Endothelial cell of umbilical vein (primary cell): Measurements from ENCODE around the gene SMC3. TPM values are rescaled to one million over a fixed set of nuclear protein-coding genes. Genes with fewer than 3 reads are reported as not detected.

Source experiments
- BruUV-seq: library from RNA; stranded (reverse); fragments of 400-500 nt; replicated peaks from 2 replicates; lab custom pipeline; 2021; lab: Mats Ljungman, UMichigan
- CTCF ChIA-PET: fragments of 300-600, 350-600 bp; sonication (Branson Sonifier 250); formaldehyde crosslinking; loops from one replicate; lab custom pipeline; 2021; ENCODE audit warnings: antibody characterized with exemption, inconsistent platforms; lab: Charles Lee
- POLR2A ChIA-PET: fragments of 300-600, 350-600 bp; sonication (Branson Sonifier 250); formaldehyde crosslinking; loops from one replicate; lab custom pipeline; 2021; ENCODE audit warnings: antibody characterized with exemption, inconsistent platforms; lab: Charles Lee
- DNase-seq: peaks from one replicate; pipeline ENCODE4 v3.0.0-alpha.2; 2011; ENCODE audit warnings: low read depth, low spot score
- FAIRE-seq: peaks from 2 replicates; lab custom pipeline; 2011; peaks lifted over from hg19 to GRCh38; lab: Jason Lieb, UNC
- H2AFZ ChIP-seq: 2 replicates; pipeline ENCODE4 v1.6.0; 2012; ENCODE audit warnings: low read depth, low read length, control low read depth, inconsistent platforms
- H3K27ac ChIP-seq: 2 replicates; pipeline ENCODE4 v1.5.1; 2011; ENCODE audit warnings: low read depth, mild to moderate bottlenecking, control low read depth, low read length, moderate library complexity; ENCODE audit not compliant: insufficient read depth
- H3K27me3 ChIP-seq, 2 experiments: 2 replicates each; pipeline versions ENCODE4 v1.6.0 to v1.6.1; 2011; ENCODE audit warnings: low read length in 2 of 2, mixed read lengths in 1 of 2; ENCODE audit not compliant: control insufficient read depth in 2 of 2, insufficient read depth in 2 of 2
- H3K36me3 ChIP-seq, 2 experiments: 2 replicates in 1 of 2; 3 replicates in 1 of 2; pipeline ENCODE4 v1.5.1; 2011; ENCODE audit warnings: low read length in 2 of 2, mild to moderate bottlenecking in 1 of 2, moderate library complexity in 1 of 2; ENCODE audit not compliant: control insufficient read depth in 2 of 2, insufficient read depth in 2 of 2; ENCODE audit errors: extremely low read depth in 1 of 2
- H3K4me1 ChIP-seq: 3 replicates; pipeline ENCODE4 v1.5.1; 2011; ENCODE audit warnings: mild to moderate bottlenecking, low read length; ENCODE audit not compliant: control insufficient read depth, insufficient read depth; ENCODE audit errors: extremely low read depth
- H3K4me2 ChIP-seq: 2 replicates; pipeline ENCODE4 v1.6.1; 2011; ENCODE audit warnings: low read length, control low read depth, mixed read lengths; ENCODE audit not compliant: insufficient read depth
- H3K4me3 ChIP-seq, 3 experiments: fragments of 200-600 bp in 1 of 3; sonication (generic), shearing (Covaris generic) in 1 of 3; replicated peaks in 1 of 3; 2 replicates each; pipeline ENCODE4 v1.5.1; 2011 to 2016; ENCODE audit warnings: control low read depth in 3 of 3, low read length in 3 of 3, mild to moderate bottlenecking in 2 of 3, inconsistent platforms in 1 of 3, low read depth in 1 of 3, moderate library complexity in 1 of 3; ENCODE audit not compliant: insufficient read depth in 1 of 3
- H3K79me2 ChIP-seq: 2 replicates; pipeline ENCODE4 v1.6.0; 2012; ENCODE audit warnings: low read length, inconsistent platforms; ENCODE audit not compliant: control insufficient read depth, insufficient read depth
- H3K9ac ChIP-seq: replicated peaks from 2 replicates; pipeline ENCODE3; 2011; ENCODE audit warnings: low read length, control low read depth; ENCODE audit not compliant: insufficient read depth; ENCODE audit errors: extremely low read depth
- H3K9me1 ChIP-seq: replicated peaks from 3 replicates; pipeline ENCODE4 v1.6.0; 2011; ENCODE audit warnings: mild to moderate bottlenecking, low read length; ENCODE audit not compliant: control insufficient read depth, insufficient read depth; ENCODE audit errors: extremely low read depth
- H3K9me3 ChIP-seq: replicated peaks from 2 replicates; pipeline ENCODE4 v1.5.1; 2012; ENCODE audit warnings: low read length, inconsistent platforms; ENCODE audit not compliant: control insufficient read depth, insufficient read depth
- H4K20me1 ChIP-seq: replicated peaks from 2 replicates; pipeline ENCODE3; 2011; ENCODE audit warnings: mild to moderate bottlenecking, low read length; ENCODE audit not compliant: control insufficient read depth, insufficient read depth; ENCODE audit errors: extremely low read depth
- CTCF ChIP-seq, 2 donors: IDR thresholded peaks; 1 replicate in 1 of 2; 2 replicates in 1 of 2; pipeline ENCODE4 v1.5.1; 2011; ENCODE audit warnings: low read length in 2 of 2, mild to moderate bottlenecking in 2 of 2, moderate library complexity in 2 of 2, control low read depth in 1 of 2, inconsistent platforms in 1 of 2, low read depth in 1 of 2; ENCODE audit not compliant: insufficient read depth in 1 of 2; ENCODE audit errors: extremely low read depth in 1 of 2
- EZH2 ChIP-seq: IDR thresholded peaks from 2 replicates; pipeline ENCODE4 v1.6.1; 2012; ENCODE audit warnings: borderline replicate concordance, low read depth, mild to moderate bottlenecking, moderate library complexity, low read length, inconsistent platforms; ENCODE audit not compliant: severe bottlenecking
- dilution Hi-C: fragments of 300-500 bp; cut with MboI; formaldehyde crosslinking; loops from one replicate; pipeline ENCODE4 v1.15.0; 2019; ENCODE audit warnings: low sequenced_read_pairs; ENCODE audit not compliant: extremely low pct_ligation_motif_present
- intact Hi-C: fragments of 100-400 bp; cut with micrococcal nuclease; formaldehyde crosslinking; loops from one replicate; pipeline ENCODE4 v1.10.0; 2022
- polyA plus RNA-seq, 4 experiments: library from polyadenylated mRNA; depleted of rRNA in 3 of 4; stranded (reverse) in 3 of 4; unstranded in 1 of 4; fragments of >200 nt; gene quantifications; 2 replicates each; pipeline versions ENCODE4 v1.2.1 to v1.2.3, GENCODE V29; 2011 to 2012; ENCODE audit warnings: missing spikeins in 1 of 4
- total RNA-seq: library from RNA; stranded (reverse); gene quantifications from 2 replicates; pipeline ENCODE4 v1.2.3, GENCODE V29; 2021

SMC3 gene
- total and polyA plus RNA-seq, 2 donors (not counting 3 experiments of a cell fraction or from before 2014, with no cell fraction given): 5.5 to 44.2 TPM

- Histone ChIP-seq H2AFZ (no peak overlapping the region), H3K36me3 (no peaks in the 10 kb centered on the region), H3K9ac (no peak overlapping the region), H4K20me1 (no peaks in the 10 kb centered on the region), H3K27ac (no peak overlapping the region), H3K79me2 (no peaks in the 10 kb centered on the region), H3K27me3 (peaks cover 47 to 72% of the 10 kb centered on the region in 2 experiments), H3K4me2 (peak overlapping the region; percentile 18), H3K4me1 (peaks cover 5% of the 10 kb centered on the region), H3K9me3 (no peaks in the 10 kb centered on the region), H3K9me1 (no peaks in the 10 kb centered on the region), H3K4me3 (no peak overlapping the region)
- dilution Hi-C loops: no loop called here
- intact Hi-C loops: no loop called here
- BruUV-seq: no TSS peak
- TF ChIP-seq CTCF (IDR thresholded peaks at IDR 0.05; ENCODE audit: extremely low read depth in 1 of 2, insufficient read depth in 1 of 2, low read depth in 1 of 2, low read length in 2 of 2): no peak
- peak; percentile 70 for TF ChIP-seq EZH2
- FAIRE-seq (no peak), DNase-seq (no peak)
- CTCF ChIA-PET: interaction anchor here (1.5 to 1.6 kb wide), 2 partner anchors 23 to 1495 kb away, joined by 3 to 5 read pairs; no protein-coding TSS in a partner anchor
- POLR2A ChIA-PET: no interaction called here
Observed at GRCh38 chr10:110642204-110643034, 74.9 kb downstream of the SMC3 start.
